GM21526 (cell line): Measurements from ENCODE around the gene CRIM1.
"Not testable (repeated sequence)": the region's sequence is repeated elsewhere in the genome, so short reads cannot be mapped to it uniquely, and the experiment has no call there.

Source experiments
- ATAC-seq: cut with Tn5 transposase; IDR thresholded peaks from one replicate; pipeline ENCODE4 v1.9.1; 2021; ENCODE audit warnings: moderate library complexity; ENCODE audit not compliant: unreplicated experiment, low FRiP score

CRIM1 gene

DNA sequence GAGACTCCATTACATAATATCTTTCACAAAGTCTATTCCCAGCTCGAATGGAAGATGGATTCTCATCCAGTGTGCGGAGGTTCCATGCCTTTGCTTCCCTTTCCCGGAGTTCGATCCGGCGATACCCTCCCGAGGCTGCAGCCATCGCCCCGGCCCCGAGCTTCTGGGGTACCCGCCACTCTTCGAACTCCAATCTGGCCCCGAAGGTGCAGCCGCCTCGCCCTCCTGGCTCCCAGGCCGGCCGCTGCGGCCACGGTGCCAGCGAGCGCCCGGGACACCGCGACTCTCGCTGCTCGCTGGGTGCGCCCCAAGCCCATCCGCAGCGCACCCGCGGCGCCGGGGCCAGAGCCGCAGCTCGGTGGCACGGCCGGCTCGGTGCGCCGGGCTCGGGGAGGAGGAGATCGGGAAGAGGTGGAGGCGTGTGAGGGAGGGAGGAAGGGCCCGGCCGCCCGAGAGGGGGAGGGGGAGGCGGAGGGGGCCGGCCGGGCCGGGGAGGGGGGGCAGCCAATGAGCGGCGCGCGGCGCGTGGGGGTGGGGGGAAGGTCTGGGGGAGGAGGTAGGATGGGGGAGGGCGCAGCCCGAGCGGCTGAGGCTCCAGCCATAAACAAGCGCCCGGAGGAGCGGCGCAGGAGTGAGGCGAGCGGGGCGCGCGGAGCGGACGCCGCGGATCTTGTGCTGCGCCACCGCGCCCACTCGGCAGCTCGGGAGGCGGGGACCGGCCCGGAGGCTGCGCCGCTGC lies at the start of gene CRIM1:
CRIM1 (plus strand) TSS at position 628 of the 739 bp plus-strand sequence. CDS start 515 bp downstream, outside the sequence.
- peak; percentile 39 for ATAC-seq

- ATAC-seq = no peak
Measured at GRCh38 chr2:36307441-36307840, 48.1 kb upstream of the CRIM1 start.

DNA sequence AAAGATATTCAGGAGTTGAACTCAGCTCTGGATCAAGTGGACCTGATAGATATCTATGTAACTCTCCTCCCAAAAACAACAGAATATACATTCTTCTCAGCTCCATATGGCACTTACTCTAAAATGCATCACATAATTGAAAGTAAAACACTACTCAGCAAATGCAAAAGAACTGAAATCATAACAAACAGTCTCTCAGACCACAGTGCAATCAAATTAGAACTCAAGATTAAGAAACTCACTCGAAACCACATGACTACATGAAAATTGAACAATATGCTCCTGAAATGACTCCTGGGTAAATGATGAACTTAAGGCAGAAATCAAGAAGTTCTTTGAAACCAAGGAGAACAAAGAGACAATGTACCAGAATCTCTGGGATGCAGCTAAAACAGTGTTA lies 45.1 kb upstream of the CRIM1 start:
- not testable (repeated sequence) for ATAC-seq

- ATAC-seq = no peak
Measured at GRCh38 chr2:36318547-36318946, 37.0 kb upstream of the CRIM1 start.

GRCh38 chr2:36322108-36322507 lies 33.5 kb upstream of the CRIM1 start:
- no peak for ATAC-seq

GRCh38 chr2:36326286-36326685 lies 29.3 kb upstream of the CRIM1 start:
- ATAC-seq = no peak

- ATAC-seq = no peak
Measured at GRCh38 chr2:36329251-36329650, 26.3 kb upstream of the CRIM1 start.

GRCh38 chr2:36329746-36330472 lies 25.7 kb upstream of the CRIM1 start:
- ATAC-seq = no peak

DNA sequence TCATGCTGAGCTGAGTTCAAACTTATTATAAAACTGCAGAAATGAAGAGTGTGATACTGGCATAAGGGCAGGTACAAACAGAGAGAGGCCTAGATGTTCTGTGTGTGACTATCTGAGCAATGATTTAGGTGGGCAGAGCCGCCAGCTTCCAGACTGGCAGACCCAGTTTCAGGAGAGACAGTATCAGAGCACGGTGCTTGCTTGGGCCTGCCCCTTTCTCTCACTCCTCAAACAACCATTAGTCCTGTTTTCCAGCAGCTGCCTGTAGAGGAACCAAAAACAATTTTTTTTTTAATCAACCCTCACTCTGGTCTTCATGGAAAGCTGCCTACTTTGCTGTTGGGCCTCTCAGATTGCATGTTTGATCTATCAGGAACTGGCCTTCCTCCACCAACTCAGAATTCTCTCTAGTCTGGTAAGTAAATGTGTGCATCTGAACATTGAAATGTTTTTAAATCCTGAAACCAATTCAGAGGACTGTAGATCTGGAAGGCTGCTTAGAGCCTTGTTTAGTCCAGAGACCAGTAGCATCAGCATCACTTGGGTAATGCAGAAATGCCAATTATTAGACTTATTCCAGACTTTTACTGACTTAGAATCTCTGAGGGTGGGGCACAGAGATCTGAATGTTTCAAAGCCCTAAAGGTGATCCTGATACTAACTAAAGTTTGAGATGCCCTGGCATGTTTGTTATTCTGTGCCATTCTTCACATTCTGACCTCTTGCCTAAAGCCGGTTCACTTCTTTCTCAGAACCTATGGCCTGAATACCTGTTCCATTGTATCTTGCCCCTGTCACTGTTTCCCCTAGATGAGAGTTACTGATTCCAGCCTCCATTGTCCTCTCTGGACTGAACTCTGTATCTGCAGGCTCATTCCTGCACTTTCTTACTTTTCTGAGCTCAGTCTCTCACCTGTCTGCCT lies 24.8 kb upstream of the CRIM1 start:
- no peak for ATAC-seq

DNA sequence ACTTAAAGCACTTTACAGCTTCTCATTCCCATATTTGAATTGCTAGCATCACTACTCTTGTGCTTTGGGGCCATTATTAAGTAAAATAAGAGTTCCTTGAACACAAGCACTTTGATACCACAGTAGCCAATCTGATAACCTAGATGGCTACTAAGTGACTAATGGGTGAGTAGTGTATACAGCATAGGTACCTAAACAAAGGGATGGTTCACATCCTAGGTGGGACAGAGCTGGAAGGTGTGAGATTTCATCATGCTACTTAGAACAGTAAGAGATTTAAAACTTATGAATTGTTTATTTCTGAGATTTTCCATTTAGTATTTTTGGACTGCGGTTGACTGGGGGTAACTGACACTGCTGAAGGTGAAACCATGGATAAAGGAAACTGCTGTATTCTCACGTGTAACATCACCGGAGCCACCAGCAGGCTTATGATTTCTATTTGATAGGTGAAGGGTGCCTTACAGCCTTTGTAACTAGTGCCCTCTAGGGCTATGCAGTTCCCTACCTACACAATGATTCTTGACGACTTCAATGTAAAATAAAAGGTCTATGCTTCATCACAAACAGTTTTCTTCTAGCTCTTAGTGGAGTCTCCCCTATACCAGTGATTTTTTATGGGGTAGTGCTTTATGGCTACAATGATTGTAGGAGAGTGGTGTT lies 22.1 kb upstream of the CRIM1 start:
- no peak for ATAC-seq

GRCh38 chr2:36335597-36335996 lies 20.0 kb upstream of the CRIM1 start:
- no peak for ATAC-seq

- no peak for ATAC-seq
Measured at GRCh38 chr2:36336321-36336720, 19.3 kb upstream of the CRIM1 start.

DNA sequence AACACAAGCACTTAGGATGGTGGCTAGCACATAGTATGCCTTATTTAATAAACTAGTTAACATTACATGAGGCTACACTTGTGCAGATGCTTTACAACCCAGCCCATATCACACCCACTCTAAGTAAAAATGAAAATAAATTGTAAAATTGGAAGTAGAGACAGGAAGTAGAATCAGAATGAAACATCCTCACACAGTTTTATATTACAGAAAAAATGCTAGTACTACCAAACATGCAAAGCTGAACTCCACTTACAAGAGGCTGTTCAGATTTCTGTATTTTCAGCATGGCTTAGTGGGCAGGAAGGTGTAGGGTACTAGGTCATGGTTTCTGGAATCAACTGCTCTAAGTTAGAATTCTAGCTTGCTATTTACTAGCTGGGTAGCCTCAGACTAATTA lies 18.2 kb upstream of the CRIM1 start:
- peak; percentile 80 for ATAC-seq

DNA sequence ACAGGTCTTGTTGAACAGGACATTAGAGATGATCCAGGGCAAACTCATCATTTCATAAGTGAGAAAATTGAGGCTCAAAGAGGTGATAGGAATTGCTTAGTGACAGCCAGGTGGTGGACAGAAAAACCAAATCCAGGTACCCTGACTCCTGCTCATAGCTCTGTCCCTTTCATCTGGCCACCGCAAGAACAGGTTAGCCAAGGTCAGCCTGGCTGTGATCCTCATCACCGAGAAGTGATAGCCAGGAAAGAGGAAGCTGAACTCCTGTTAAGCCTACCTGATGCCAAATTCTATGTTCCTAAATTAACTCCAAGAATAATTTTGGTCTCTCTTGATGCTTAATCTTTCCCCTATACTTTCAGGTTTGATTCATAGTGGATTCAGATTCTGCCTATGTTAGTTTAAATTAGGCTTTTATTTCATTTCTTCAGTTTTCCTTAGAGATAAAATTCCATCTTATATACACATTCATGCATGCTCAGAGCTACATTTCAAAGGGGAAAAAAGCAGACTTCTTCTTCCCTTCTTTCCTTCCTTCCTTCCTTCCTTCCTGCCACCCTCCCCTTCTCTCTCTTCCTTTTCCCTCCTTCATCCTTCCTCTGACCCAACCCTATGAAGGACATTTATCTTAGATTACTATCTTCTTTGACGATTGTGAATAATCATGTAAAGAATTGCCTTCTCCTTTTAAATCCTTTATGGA lies 17.3 kb upstream of the CRIM1 start:
- ATAC-seq = no peak

DNA sequence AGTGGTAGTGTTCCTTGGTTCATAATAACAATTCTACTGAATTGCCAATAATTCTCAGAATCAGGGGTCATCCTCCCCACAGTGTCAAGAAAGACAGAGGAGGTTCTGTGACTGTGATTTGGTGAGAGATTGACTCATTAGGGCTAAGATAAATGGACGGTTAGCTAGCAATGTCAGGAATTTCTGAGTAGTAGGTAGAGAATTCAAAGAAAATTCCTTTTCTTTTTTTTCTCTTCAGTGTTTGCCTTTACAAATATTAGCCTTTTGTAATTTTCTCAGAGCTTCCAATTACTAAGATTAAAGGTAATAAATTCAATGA lies 16.8 kb upstream of the CRIM1 start:
- no peak for ATAC-seq

DNA sequence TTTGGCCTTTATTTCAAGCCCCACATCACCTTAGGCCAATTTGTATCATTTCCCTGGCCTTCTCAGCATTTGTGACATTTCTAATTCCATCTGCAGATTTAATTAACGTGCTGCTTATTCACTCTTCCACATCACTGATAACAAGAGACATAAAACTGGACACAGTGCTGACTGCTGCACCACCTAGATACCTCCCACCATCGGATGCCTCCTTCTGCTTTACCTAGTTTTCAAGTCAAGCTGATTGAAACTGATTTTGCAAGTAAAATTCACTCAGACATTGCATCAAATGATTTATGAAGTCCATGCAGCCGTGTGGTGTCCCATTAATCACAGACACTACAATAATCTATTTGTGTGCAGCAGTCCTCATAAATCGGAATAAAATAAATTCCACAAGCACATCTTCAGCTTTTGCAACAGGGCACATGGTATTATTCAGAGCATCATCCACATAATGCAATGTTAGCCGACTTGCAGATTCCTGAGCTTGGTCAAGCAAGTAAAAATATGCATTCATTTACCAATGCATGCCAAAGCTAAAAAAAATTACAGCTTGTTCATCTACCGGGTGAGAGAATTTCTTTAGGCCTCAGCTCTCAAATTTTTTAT lies 15.9 kb upstream of the CRIM1 start:
- no peak for ATAC-seq

DNA sequence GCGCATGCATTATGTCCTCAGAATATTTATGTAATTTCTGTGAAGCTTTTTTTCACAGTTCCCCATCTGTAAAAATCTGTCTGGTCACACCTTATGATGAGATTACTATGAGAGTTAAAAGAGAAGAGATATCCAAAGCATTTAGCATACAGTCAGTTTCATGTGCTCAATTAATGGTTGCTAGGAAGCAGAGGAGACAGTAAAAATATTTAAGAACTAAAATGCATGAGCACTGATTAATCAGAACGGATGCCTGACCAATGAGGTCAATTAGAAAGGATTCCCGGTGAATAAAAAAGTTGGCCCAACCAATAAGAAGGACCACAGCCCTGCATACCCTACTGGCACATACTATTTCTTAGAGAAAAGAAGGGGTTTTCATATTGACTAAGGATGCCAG lies 12.0 kb upstream of the CRIM1 start:
- ATAC-seq = no peak

GRCh38 chr2:36348721-36349120 lies 6.9 kb upstream of the CRIM1 start:
- ATAC-seq = no peak

DNA sequence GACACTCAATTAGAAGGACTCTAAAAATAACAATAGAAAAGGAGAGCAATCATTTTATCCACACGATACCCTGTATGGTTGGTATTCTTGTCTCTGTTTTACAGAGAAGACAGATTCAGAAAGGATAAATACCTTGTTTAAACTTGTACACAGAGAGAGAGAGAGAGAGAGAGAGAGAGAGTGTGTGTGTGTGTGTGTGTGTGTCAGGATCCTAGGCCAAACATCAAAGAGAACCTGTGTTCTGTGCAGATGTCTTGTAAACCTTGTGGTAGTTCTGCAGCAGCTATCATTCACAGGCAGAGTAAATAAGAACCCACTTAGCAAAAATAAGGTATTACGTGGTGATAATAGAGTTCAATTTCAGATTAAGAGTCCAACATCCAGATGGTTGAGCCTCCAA lies 4.3 kb upstream of the CRIM1 start:
- no peak for ATAC-seq
